Measurements from ENCODE around the gene PMS2.
"Not testable (repeated sequence)": the region's sequence is repeated elsewhere in the genome, so short reads cannot be mapped to it uniquely, and the experiment has no call there.

The PMS2 gene

DNA sequence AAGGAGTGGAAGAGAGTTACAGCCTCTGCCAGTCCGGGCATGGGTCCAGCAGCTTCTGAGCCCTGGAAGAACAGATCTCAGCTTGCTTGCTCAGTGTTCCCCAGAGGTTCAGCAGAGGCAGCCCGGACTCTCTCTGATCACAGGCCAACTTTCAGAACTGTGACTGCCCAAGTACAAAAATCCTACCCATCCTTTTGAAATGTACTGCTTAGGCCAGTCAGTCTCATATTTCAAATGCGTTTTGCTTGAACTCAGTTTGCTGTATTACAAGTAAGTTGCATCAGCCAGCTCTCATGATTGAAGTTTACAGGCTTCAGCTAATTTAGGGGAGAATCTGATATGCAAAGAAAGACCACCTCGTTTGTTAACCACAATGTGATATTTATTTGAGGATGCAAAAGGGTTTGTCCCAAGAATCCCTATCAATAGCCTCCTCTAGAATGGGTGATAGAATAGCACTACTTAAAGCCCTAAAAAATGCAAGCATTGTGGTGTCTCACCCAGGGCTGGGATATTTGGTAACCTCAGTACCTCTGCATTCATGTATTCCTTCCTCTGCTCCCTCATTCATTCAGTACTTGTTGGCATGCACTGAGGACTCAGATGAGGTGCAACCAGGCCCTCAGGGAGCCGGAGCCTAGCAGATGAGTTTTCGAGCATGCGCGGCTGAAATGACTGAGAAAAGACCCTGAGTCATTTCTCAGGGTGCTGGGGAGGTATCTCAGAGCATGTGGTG is 7.2 kb upstream of the PMS2 start:
- no peak for DNase-seq

GRCh38 chr7:6012355-6013104 is 3.7 kb upstream of the PMS2 start:
- DNase-seq, result no peak

DNA sequence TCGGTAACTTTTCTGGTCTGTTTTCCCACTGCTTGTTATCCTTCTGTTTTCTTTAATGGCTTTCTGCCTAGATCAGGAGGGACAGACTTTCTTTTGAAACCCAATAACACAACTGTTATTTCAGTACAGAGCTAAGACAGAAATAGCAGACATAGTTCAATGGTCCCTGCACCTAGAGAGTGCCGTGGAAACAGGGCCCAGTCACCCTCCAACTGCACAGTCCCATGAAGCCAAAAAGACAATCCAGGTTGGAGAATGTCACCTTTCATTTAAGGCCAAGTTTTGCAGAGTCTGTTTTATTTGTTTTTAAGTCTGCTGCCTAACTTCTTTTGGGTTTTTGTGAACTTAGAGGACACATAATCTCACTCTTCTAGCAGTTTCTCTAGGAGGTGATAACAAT is 2.7 kb upstream of the PMS2 start:
- DNase-seq, result no peak

- DNase-seq, result not testable (repeated sequence)
Measured at GRCh38 chr7:6010370-6010769, 1.5 kb upstream of the PMS2 start.

DNA sequence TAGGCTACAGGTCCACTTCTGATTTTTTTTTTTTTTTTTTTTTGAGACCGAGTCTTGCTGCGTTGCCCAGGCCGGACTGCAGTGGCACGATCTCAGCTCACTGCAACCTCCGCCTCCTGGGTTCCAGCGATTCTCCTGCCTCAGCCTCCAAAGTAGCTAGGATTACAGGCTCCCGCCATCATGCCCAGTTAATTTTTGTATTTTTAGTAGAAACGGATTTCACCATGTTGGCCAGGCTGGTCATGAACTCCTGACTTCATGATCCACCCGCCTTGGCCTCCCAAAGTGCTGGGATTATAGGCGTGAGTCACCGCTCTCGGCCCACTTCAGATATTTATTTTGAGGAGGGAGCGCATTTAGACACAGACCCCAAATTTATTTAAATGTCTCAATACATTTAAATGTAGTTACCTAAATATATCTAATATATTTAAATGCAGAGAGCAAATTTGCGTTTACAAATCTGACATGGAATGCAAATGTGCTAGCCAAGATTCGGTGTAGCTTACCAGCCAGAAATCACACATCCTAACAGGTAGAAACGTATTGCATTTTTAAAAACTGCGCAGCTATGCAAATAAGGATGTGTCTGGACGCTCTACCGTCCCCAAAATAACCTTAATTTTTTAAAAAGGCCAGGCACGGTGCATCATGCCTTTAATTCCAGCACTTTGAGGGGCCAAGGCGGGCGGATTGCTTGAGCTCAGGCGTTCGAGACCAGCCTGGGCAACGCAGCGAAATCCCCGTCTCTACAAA is 836 bp downstream of the PMS2 start:
- not testable (repeated sequence) for DNase-seq

GRCh38 chr7:6007386-6007785 is 1.5 kb downstream of the PMS2 start:
- DNase-seq, result no peak

DNA sequence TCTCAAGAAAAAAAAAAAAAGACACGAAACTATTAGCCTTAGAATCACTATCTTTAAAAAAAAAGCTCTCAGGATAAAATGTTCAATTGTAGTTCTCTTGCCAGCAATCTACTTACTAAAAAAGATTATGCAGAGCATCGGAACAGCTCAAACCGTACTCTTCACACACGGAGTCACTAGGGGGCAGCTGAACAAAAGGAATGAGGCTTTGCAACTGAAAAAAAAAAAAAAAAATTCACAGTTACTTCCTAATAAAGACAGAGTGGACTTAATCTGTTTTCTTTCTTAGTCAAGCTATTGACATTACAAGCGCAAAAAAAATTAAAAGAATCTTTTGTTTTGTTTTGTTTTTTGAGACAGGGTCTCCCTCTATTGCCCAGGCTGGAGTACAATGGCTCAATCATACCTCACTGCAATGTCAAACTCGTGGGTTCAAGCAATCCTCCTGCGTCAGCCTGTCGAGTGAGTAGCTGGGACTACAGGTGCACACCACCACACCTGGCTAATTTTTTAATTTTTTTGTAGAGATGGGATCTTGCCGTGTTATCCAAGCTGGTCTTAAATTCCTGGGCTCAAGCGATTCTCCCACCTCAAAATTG is 11.5 kb downstream of the PMS2 start:
- DNase-seq, result peak; percentile 52 to 60

DNA sequence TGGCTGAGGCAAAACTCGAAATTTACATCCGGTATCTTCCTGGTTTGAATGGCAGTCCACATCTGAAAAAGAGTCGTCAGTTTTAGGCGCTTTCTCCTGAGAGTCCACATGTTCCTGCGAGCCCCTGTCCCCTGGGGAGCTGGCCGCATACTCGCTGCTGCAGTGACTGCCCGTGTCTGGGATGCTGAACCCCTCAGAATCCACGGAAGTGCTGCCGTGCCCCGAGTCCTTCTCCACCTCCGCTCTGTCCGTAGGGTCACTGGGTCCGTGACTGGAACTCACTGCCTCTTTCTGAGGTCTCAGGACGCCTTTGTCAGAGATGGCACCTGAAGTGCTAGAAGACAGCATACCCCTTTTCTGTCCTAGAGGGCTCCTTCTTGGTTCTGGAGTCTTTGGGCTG is 21.8 kb downstream of the PMS2 start:
- not testable (repeated sequence) for DNase-seq

DNA sequence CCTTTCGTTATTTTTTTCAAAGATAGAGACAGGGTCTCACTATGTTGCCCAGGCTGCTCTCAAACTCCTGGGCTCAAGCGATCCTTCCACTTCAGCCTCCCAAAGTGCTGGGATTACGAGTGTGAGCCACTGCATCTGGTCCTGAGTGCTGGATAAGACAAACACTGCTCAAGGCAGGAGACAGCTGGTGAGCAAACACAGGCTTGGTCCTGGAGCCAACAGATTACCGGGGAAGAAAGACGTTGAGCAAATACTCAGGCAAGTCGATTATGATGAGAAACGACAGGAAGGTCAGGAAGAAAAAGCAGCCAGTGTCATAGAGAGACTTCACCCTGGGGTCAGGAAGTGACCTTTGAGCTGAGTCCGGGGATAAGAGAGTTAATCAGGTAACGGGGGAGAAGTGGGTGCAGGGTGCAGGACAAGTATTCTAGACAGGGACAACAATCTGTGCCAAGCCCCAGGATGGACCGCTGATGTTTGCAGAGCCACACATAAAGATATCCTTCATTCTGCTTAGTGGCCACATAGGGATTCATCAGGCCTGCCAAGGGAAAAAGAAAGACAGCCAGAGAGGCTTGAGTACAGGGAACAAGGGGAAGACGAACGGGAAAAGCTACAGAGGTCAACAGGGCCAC is 29.1 kb downstream of the PMS2 start:
- not testable (repeated sequence) for DNase-seq

DNA sequence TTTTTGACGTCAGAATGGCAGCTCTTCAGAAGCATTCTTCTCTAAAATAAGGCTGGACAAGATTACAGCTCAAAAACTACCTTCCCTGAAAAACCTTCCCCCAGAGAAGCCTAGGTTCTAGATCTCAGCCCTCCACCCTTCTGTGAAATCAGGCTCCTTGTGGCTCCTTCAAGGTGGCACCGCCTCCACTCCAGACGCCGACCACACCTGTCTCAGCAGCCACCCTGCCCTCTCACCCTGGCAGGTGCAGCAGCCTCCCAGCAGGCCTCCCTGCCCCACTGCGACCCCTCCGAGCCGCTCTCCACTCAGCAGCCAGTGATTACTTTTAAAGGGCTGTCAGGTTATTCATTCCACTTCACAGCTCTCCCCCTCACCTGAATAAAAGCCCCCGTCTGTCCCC is 35.3 kb downstream of the PMS2 start:
- DNase-seq, result not testable (repeated sequence)

- DNase-seq, result not testable (repeated sequence)
Measured at GRCh38 chr7:5970347-5970911, 38.4 kb downstream of the PMS2 start, which contains the start of gene RSPH10B. Gene RSPH10B (minus strand): TSS chr7:5970689. CDS start chr7:5967116, 3,573 bp downstream.

DNA sequence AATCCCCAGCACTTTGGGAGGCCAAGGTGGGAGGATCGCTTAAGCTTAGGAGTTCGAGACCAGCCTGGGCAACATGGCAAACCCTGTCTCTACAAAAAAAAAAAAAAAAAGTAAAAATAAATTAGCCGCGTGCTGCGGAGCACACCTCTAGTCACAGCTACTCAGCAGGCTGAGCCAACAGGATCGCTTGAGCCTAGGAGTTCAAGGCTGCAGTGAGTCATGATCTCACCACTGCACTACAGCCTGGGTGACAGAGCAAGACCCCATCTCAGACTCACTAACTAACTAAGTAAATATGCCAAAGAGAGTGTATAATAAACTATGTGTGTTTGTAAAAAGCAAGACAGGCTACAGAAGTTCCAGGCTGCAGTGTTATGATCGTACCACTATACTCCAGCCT is 45.0 kb downstream of the PMS2 start:
- not testable (repeated sequence) for DNase-seq

- DNase-seq, result not testable (repeated sequence)
Measured at GRCh38 chr7:5963205-5963604, 45.6 kb downstream of the PMS2 start.

GRCh38 chr7:5934945-5935450 is 73.9 kb downstream of the PMS2 start:
- not testable (repeated sequence) for DNase-seq

GRCh38 chr7:5931905-5932644 is 76.8 kb downstream of the PMS2 start:
- not testable (repeated sequence) for DNase-seq

DNA sequence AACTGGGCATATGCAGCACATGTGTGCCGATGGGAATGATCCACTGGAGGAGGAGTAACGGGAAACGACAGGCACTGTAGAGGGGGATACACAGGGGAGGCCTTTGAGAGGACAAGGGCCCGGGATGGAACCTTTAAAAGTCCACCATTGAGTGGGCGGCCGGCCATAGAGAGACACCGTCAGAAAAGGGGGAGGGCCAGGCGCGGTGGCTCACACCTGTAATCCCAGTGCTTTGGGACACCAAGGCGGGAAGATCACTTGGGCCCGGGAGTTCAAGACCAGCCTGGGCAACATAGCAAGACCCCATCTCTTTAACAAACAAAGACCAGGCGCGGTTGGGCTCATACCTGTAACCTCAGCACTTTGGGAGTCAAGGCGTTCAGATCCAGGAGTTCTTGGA is 77.6 kb downstream of the PMS2 start:
- not testable (repeated sequence) for DNase-seq

GRCh38 chr7:5930290-5930689 is 78.6 kb downstream of the PMS2 start:
- DNase-seq, result not testable (repeated sequence)

- not testable (repeated sequence) for DNase-seq
Measured at GRCh38 chr7:5926263-5926870, 82.5 kb downstream of the PMS2 start.

GRCh38 chr7:5924630-5925029 is 84.2 kb downstream of the PMS2 start:
- DNase-seq, result not testable (repeated sequence)

DNA sequence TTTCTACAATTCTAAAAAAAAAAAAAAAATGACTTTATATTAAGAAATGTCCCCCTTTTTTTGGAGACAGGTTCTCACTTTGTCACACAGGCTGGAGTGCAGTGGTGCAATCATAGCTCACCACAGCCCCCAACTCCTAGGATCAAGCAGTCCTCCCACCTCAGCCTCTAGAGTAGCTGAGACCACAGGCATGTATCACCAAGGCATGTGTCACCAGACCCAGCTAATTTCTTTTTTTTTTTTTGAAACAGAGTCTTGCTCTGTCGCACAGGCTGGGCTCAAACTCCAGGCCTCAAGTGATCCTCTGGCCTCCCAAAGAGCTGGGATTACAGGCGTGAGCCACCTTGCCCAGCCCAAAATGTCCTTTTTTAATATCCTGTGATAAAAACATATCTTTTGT is 84.7 kb downstream of the PMS2 start:
- not testable (repeated sequence) for DNase-seq
